Activated CD4-positive, alpha-beta memory T cell treated with anti-CD3 and anti-CD28 coated beads for 36 hours (primary cell): Measurements from ENCODE around the gene HBS1L. TPM values are rescaled to one million over a fixed set of nuclear protein-coding genes. Genes with fewer than 3 reads are reported as not detected.

Source experiments
- CTCF ChIA-PET: fragments of 350-600 bp; sonication (Branson Sonifier 250); formaldehyde crosslinking; loops from one replicate; lab custom pipeline; 2021; ENCODE audit warnings: antibody characterized with exemption, inconsistent platforms; lab: Charles Lee
- POLR2A ChIA-PET: fragments of 350-600 bp; sonication (Branson Sonifier 250); formaldehyde crosslinking; loops from one replicate; lab custom pipeline; 2021; ENCODE audit warnings: antibody characterized with exemption; lab: Charles Lee
- DNase-seq: peaks from one replicate; pipeline ENCODE4 v3.0.0-alpha.2; 2020
- H3K27ac Mint-ChIP-seq: one replicate; pipeline ENCODE4 v1.8.0; 2021; ENCODE audit warnings: mixed read lengths
- H3K27me3 Mint-ChIP-seq: one replicate; pipeline ENCODE4 v1.8.0; 2021; ENCODE audit warnings: mixed read lengths
- H3K36me3 Mint-ChIP-seq: one replicate; pipeline ENCODE4 v1.8.0; 2021; ENCODE audit warnings: mixed read lengths
- H3K4me1 Mint-ChIP-seq: one replicate; pipeline ENCODE4 v1.8.0; 2021; ENCODE audit warnings: low read depth, mixed read lengths
- H3K4me3 Mint-ChIP-seq: one replicate; pipeline ENCODE4 v1.8.0; 2021; ENCODE audit warnings: mild to moderate bottlenecking, mixed read lengths
- H3K9me3 Mint-ChIP-seq: one replicate; pipeline ENCODE4 v1.8.0; 2021; ENCODE audit warnings: mixed read lengths
- intact Hi-C: fragments of 100-400 bp; cut with micrococcal nuclease; formaldehyde crosslinking; loops from one replicate; pipeline ENCODE4 v1.15.1; 2023
- total RNA-seq, 2 experiments: library from RNA; stranded (reverse); gene quantifications; one replicate each; pipeline ENCODE4 v1.2.3, GENCODE V29; 2021

Gene HBS1L
- total RNA-seq, 2 experiments from 2014 or later, result 117 to 123 TPM

- H3K4me1 Mint-ChIP-seq, result peaks cover 14% of the 10 kb centered on the region
- intact Hi-C loops, result no loop called here
- no peak overlapping the region for H3K4me3 Mint-ChIP-seq
- no peaks in the 10 kb centered on the region for H3K27me3 Mint-ChIP-seq
- H3K36me3 Mint-ChIP-seq, result peaks cover 22% of the 10 kb centered on the region
- CTCF ChIA-PET, result no interaction called here
- no peak for DNase-seq
- H3K27ac Mint-ChIP-seq, result peak overlapping the region; percentile 28
- no peaks in the 10 kb centered on the region for H3K9me3 Mint-ChIP-seq
- POLR2A ChIA-PET, result no interaction called here
Observed at GRCh38 chr6:134997133-134997995, 57.3 kb downstream of the HBS1L start.

- Mint-ChIP-seq H3K27ac (no peak overlapping the region), H3K27me3 (no peaks in the 10 kb centered on the region), H3K4me1 (peaks cover 13% of the 10 kb centered on the region), H3K36me3 (peaks cover 25% of the 10 kb centered on the region), H3K4me3 (no peak overlapping the region), H3K9me3 (no peaks in the 10 kb centered on the region)
- ChIA-PET POLR2A (no interaction called here), CTCF (interaction anchor here (1.9 to 2.1 kb wide), 2 partner anchors 10 to 55 kb away, joined by 6 to 7 read pairs; no protein-coding TSS in a partner anchor)
- no peak for DNase-seq
- intact Hi-C loops, result no loop called here
Observed at GRCh38 chr6:134995536-134995935, 59.1 kb downstream of the HBS1L start.

- CTCF ChIA-PET, result interaction anchor here (0.8 kb wide), 1 partner anchor 149 kb away, joined by 3 read pairs; no protein-coding TSS in a partner anchor
- no peaks in the 10 kb centered on the region for H3K27me3 Mint-ChIP-seq
- H3K4me3 Mint-ChIP-seq, result no peak overlapping the region
- no peak overlapping the region for H3K27ac Mint-ChIP-seq
- POLR2A ChIA-PET, result no interaction called here
- H3K36me3 Mint-ChIP-seq, result peaks cover 24% of the 10 kb centered on the region
- H3K9me3 Mint-ChIP-seq, result no peaks in the 10 kb centered on the region
- intact Hi-C loops, result no loop called here
- H3K4me1 Mint-ChIP-seq, result peaks cover 13% of the 10 kb centered on the region
- DNase-seq, result no peak
Observed at GRCh38 chr6:134994431-134994830, 60.2 kb downstream of the HBS1L start.

- Mint-ChIP-seq H3K9me3 (no peaks in the 10 kb centered on the region), H3K27me3 (no peaks in the 10 kb centered on the region), H3K36me3 (peaks cover 24% of the 10 kb centered on the region), H3K4me1 (peaks cover 1% of the 10 kb centered on the region), H3K4me3 (no peak overlapping the region), H3K27ac (no peak overlapping the region)
- intact Hi-C loops, result no loop called here
- DNase-seq, result no peak
- ChIA-PET POLR2A (interaction anchor here (0.8 kb wide), 1 partner anchor 12 kb away, joined by 3 read pairs; no protein-coding TSS in a partner anchor), CTCF (no interaction called here)
Observed at GRCh38 chr6:134992155-134992554, 62.5 kb downstream of the HBS1L start.

- peaks cover 17% of the 10 kb centered on the region for H3K36me3 Mint-ChIP-seq
- intact Hi-C loops, result no loop called here
- no peaks in the 10 kb centered on the region for H3K27me3 Mint-ChIP-seq
- DNase-seq, result no peak
- H3K4me3 Mint-ChIP-seq, result no peak overlapping the region
- ChIA-PET CTCF (no interaction called here), POLR2A (no interaction called here)
- H3K27ac Mint-ChIP-seq, result no peak overlapping the region
- H3K4me1 Mint-ChIP-seq, result no peaks in the 10 kb centered on the region
- no peaks in the 10 kb centered on the region for H3K9me3 Mint-ChIP-seq
Observed at GRCh38 chr6:134990262-134990661, 64.4 kb downstream of the HBS1L start.

GRCh38 chr6:134984821-134985220 is 69.8 kb downstream of the HBS1L start:
- H3K36me3 Mint-ChIP-seq, result peaks cover 32% of the 10 kb centered on the region
- H3K27ac Mint-ChIP-seq, result no peak overlapping the region
- CTCF ChIA-PET, result no interaction called here
- no peaks in the 10 kb centered on the region for H3K9me3 Mint-ChIP-seq
- DNase-seq, result no peak
- POLR2A ChIA-PET, result no interaction called here
- peaks cover 35% of the 10 kb centered on the region for H3K4me1 Mint-ChIP-seq
- intact Hi-C loops, result no loop called here
- H3K27me3 Mint-ChIP-seq, result no peaks in the 10 kb centered on the region
- no peak overlapping the region for H3K4me3 Mint-ChIP-seq

GRCh38 chr6:134983823-134984222 is 70.8 kb downstream of the HBS1L start:
- CTCF ChIA-PET, result no interaction called here
- Mint-ChIP-seq H3K36me3 (peaks cover 39% of the 10 kb centered on the region), H3K4me1 (peaks cover 45% of the 10 kb centered on the region)

GRCh38 chr6:134982161-134982560 is 72.5 kb downstream of the HBS1L start:
- ChIA-PET POLR2A (no interaction called here), CTCF (no interaction called here)
- DNase-seq, result no peak
- intact Hi-C loops, result no loop called here
- no peak overlapping the region for H3K4me3 Mint-ChIP-seq
- no peaks in the 10 kb centered on the region for H3K27me3 Mint-ChIP-seq
- H3K36me3 Mint-ChIP-seq, result peaks cover 39% of the 10 kb centered on the region
- H3K27ac Mint-ChIP-seq, result no peak overlapping the region
- no peaks in the 10 kb centered on the region for H3K9me3 Mint-ChIP-seq
- peaks cover 49% of the 10 kb centered on the region for H3K4me1 Mint-ChIP-seq

More at GRCh38 chr6:134983823-134984222, 70.8 kb downstream of the HBS1L start:
- H3K27me3 Mint-ChIP-seq, result no peaks in the 10 kb centered on the region
- peak; percentile 34 for DNase-seq
- POLR2A ChIA-PET, result no interaction called here
- no peak overlapping the region for H3K27ac Mint-ChIP-seq
- no peaks in the 10 kb centered on the region for H3K9me3 Mint-ChIP-seq
- intact Hi-C loops, result no loop called here
- H3K4me3 Mint-ChIP-seq, result no peak overlapping the region

- Mint-ChIP-seq H3K4me1 (peaks cover 49% of the 10 kb centered on the region), H3K27ac (peak overlapping the region; percentile 31), H3K36me3 (peaks cover 50% of the 10 kb centered on the region), H3K4me3 (no peak overlapping the region), H3K9me3 (no peaks in the 10 kb centered on the region), H3K27me3 (no peaks in the 10 kb centered on the region)
- ChIA-PET CTCF (interaction anchor here (1.5 kb wide), 1 partner anchor 21 kb away, joined by 5 read pairs; no protein-coding TSS in a partner anchor), POLR2A (no interaction called here)
- intact Hi-C loops, result no loop called here
- DNase-seq, result no peak
Observed at GRCh38 chr6:134980846-134981245, 73.8 kb downstream of the HBS1L start.

- Mint-ChIP-seq H3K27ac (peak overlapping the region; percentile 72), H3K27me3 (no peaks in the 10 kb centered on the region), H3K4me1 (peaks cover 45% of the 10 kb centered on the region), H3K9me3 (no peaks in the 10 kb centered on the region), H3K4me3 (no peak overlapping the region), H3K36me3 (peaks cover 60% of the 10 kb centered on the region)
- ChIA-PET POLR2A (no interaction called here), CTCF (interaction anchor here (1.2 to 1.5 kb wide), 2 partner anchors 23 to 205 kb away, joined by 5 read pairs; no protein-coding TSS in a partner anchor)
- peak; percentile 78 for DNase-seq
- intact Hi-C loops, result loop anchor here (1.0 to 10.0 kb wide), 14 partner anchors 23 to 1027 kb away; partner anchors contain the start of genes HBS1L and TBPL1
Observed at GRCh38 chr6:134979142-134979541, 75.5 kb downstream of the HBS1L start.

GRCh38 chr6:134974370-134974769 is 80.3 kb downstream of the HBS1L start:
- DNase-seq, result no peak
- no peaks in the 10 kb centered on the region for H3K9me3 Mint-ChIP-seq
- no peak overlapping the region for H3K27ac Mint-ChIP-seq
- no peak overlapping the region for H3K4me3 Mint-ChIP-seq
- peaks cover 10% of the 10 kb centered on the region for H3K4me1 Mint-ChIP-seq
- peaks cover 56% of the 10 kb centered on the region for H3K36me3 Mint-ChIP-seq
- intact Hi-C loops, result loop anchor here (10.0 kb wide), 1 partner anchor 320 kb away; no protein-coding TSS in a partner anchor
- ChIA-PET POLR2A (interaction anchor here (1.0 kb wide), 1 partner anchor 81 kb away, joined by 3 read pairs; no protein-coding TSS in a partner anchor), CTCF (no interaction called here)
- H3K27me3 Mint-ChIP-seq, result no peaks in the 10 kb centered on the region

GRCh38 chr6:134967711-134968110 is 86.9 kb downstream of the HBS1L start:
- no peaks in the 10 kb centered on the region for H3K9me3 Mint-ChIP-seq
- no peaks in the 10 kb centered on the region for H3K4me1 Mint-ChIP-seq
- H3K36me3 Mint-ChIP-seq, result peaks cover 40% of the 10 kb centered on the region
- H3K27ac Mint-ChIP-seq, result no peak overlapping the region
- no peaks in the 10 kb centered on the region for H3K27me3 Mint-ChIP-seq
- peak overlapping the region; percentile 26 for H3K4me3 Mint-ChIP-seq
- ChIA-PET CTCF (interaction anchor here (0.6 to 0.8 kb wide), 2 partner anchors 85 to 523 kb away, joined by 3 to 4 read pairs; no protein-coding TSS in a partner anchor), POLR2A (no interaction called here)
- DNase-seq, result no peak
- intact Hi-C loops, result no loop called here
